Motor neuron (in vitro differentiated cells): ENCODE measurements around the gene DHPS. TPM values are rescaled to one million over a fixed set of nuclear protein-coding genes. Genes with fewer than 3 reads are reported as not detected.
"Not testable (repeated sequence)": the region's sequence is repeated elsewhere in the genome, so short reads cannot be mapped to it uniquely, and the experiment has no call there.

ENCODE experiments used
- ATAC-seq, 8 experiments: fragments of 200-7000 bp; cut with Tn5 transposase; replicated peaks in 6 of 8; 2 replicates each; pipeline ENCODE4 v1.8.0; 2021; ENCODE audit warnings: mild to moderate bottlenecking in 8 of 8, moderate library complexity in 8 of 8
- H3K27ac ChIP-seq, 2 donors: fragments of 250-450 bp; sonication (Bioruptor Pico); 2 replicates each; pipeline ENCODE4 v1.9.0; 2021; ENCODE audit warnings: antibody characterized with exemption in 2 of 2, mild to moderate bottlenecking in 2 of 2, moderate library complexity in 1 of 2
- H3K4me1 ChIP-seq, 2 donors: fragments of 250-450 bp; sonication (Bioruptor Pico); replicated peaks in 1 of 2; 2 replicates each; pipeline ENCODE4 v1.6.1; 2021; ENCODE audit warnings: antibody characterized with exemption in 2 of 2, mild to moderate bottlenecking in 2 of 2, moderate library complexity in 1 of 2
- H3K4me3 ChIP-seq, 5 donors: fragments of 250-450 bp; sonication (Bioruptor Pico); 2 replicates each; pipeline ENCODE4 v1.9.0; 2021; ENCODE audit warnings: antibody characterized with exemption in 5 of 5, mild to moderate bottlenecking in 5 of 5, moderate library complexity in 4 of 5
- WGBS, 10 experiments: fragments of 450-650 bp; shearing (Covaris generic); methylation state at CpG; one replicate each; pipeline ENCODE4 v1.0.0; 2022; 5-methylcytosine and 5-hydroxymethylcytosine counted together
- in situ Hi-C, 9 experiments: fragments of 400-800 bp; cut with MboI; loops; one replicate each; pipeline ENCODE4 v1.15.0; 2021; ENCODE audit warnings: low sequenced_read_pairs in 9 of 9, low pct_unique_long_range_greater_than_20kb in 2 of 9; ENCODE audit not compliant: unreplicated experiment in 9 of 9
- total RNA-seq, 8 experiments: library from RNA; unstranded; fragments of 300-600 nt; gene quantifications; 2 replicates each; pipeline versions ENCODE4 v1.2.3 to v1.2.4, GENCODE V29; 2022

Gene DHPS
- total RNA-seq, 8 experiments from 2014 or later, result 49.1 to 112 (median 79.9) TPM

- H3K27ac ChIP-seq, result no peak overlapping the region
- ATAC-seq, result no peak
- in situ Hi-C loops, result no loop called here
- H3K4me1 ChIP-seq, result peaks cover 3 to 5% of the 10 kb centered on the region in 2 donors
- no peak overlapping the region for H3K4me3 ChIP-seq
- 100% methylated on average over 1 to 6 of the region's 9 CpGs; no CpG with 5 or more reads in 6 of the 10 experiments for WGBS, 10 experiments
Measured at GRCh38 chr19:12680034-12680433, 1.6 kb downstream of the DHPS start.

- 94 to 100% (median 100%) methylated on average over 1 to 4 of the region's 5 CpGs; no CpG with 5 or more reads in 7 of the 10 experiments for WGBS, 10 experiments
- H3K27ac ChIP-seq, H3K4me1 ChIP-seq, in situ Hi-C loops, ATAC-seq, H3K4me3 ChIP-seq: not testable (repeated sequence)
Measured at GRCh38 chr19:12678039-12678438, 3.6 kb downstream of the DHPS start.

GRCh38 chr19:12676928-12677327 lies 4.8 kb downstream of the DHPS start:
- no peak for ATAC-seq
- WGBS, 10 experiments, result 81 to 100% (median 92%) methylated on average over 1 to 3 of the region's 12 CpGs; no CpG with 5 or more reads in 3 of the 10 experiments
- in situ Hi-C loops, result no loop called here
- H3K4me1 ChIP-seq, result peaks cover 3 to 5% of the 10 kb centered on the region in 2 donors
- H3K4me3 ChIP-seq, result no peak overlapping the region
- H3K27ac ChIP-seq, result no peak overlapping the region

DNA sequence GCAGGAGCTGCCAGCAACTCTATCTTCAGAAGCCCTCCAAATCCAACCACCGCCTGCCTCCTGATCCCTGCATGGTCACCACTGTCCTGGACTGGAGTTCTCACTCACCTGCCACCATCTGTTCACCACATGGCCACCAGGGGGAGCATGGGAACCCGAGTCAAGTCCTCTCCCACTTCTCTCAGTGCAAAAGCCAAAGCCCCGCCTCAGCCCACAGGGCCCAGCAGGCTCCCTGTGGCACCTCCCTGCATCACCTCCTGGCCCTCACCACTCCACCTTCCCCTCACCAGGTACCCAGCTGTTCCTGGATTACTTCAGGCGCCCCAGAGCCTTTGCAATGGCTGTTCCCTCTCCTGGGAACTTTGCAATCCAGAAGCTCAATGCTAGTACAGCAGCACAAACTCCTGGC lies 5.3 kb downstream of the DHPS start:
- peaks cover 3 to 5% of the 10 kb centered on the region in 2 donors for H3K4me1 ChIP-seq
- in situ Hi-C loops, result no loop called here
- no peak overlapping the region for H3K27ac ChIP-seq
- no peak overlapping the region for H3K4me3 ChIP-seq
- ATAC-seq, result peak; percentile 22 to 53 (median 38)
- 0 to 43% (median 40%) methylated on average over 1 to 4 of the region's 4 CpGs; no CpG with 5 or more reads in 7 of the 10 experiments for WGBS, 10 experiments

- Histone ChIP-seq H3K4me3 (no peak overlapping the region), H3K4me1 (peaks cover 3 to 5% of the 10 kb centered on the region in 2 donors), H3K27ac (no peak overlapping the region)
- WGBS, 10 experiments, result 80% methylated on average over 1 of the region's 15 CpGs; no CpG with 5 or more reads in 9 of the 10 experiments
- in situ Hi-C loops, result no loop called here
- ATAC-seq, result peak in 4 of 8 experiments; percentile 6 to 15 (median 8)
Measured at GRCh38 chr19:12675940-12676339, 5.7 kb downstream of the DHPS start.

DNA sequence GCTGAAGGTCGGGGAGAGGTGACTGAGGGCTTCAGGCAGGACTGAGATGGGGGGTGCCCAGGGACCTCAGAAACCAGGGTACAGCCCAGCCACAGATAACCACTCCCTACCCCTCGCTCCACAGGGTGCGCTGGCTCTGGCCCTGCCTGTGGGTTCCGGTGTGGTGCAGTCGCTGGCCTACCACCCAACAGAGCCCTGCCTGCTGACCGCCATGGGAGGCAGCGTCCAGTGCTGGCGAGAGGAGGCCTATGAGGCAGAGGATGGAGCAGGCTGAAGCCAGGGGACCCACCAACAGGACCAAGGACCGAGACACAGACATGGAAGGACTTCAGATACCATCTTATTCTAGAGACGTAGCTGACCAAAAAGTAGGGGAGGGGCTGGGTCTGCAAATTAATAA lies 6.3 kb downstream of the DHPS start:
- ATAC-seq, result peak in 2 of 8 experiments; percentile 6 to 12
- 93 to 100% (median 100%) methylated on average over 1 to 7 of the region's 10 CpGs; no CpG with 5 or more reads in 5 of the 10 experiments for WGBS, 10 experiments
- Histone ChIP-seq H3K4me1 (peaks cover 3 to 4% of the 10 kb centered on the region in 2 donors), H3K27ac (no peak overlapping the region), H3K4me3 (no peak overlapping the region)
- in situ Hi-C loops, result no loop called here

DNA sequence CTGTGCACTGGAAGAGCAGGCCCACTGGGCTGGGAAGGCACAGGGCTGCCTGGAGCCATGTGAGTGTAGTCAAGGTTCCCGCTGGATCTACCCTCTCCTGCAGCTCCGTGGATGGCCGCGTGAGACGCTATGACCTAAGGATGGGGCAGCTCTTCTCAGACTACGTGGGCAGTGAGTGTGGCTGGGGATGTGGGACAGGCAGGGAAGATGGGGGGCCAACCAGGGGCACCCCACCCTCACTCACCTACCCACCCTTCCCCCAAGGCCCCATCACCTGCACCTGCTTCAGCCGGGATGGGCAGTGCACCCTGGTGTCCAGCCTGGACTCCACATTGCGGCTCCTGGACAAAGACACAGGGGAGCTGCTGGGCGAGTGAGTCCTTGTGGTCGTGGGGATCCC lies 8.9 kb downstream of the DHPS start:
- no peak overlapping the region for H3K27ac ChIP-seq
- peaks cover 7 to 10% of the 10 kb centered on the region in 2 donors for H3K4me1 ChIP-seq
- H3K4me3 ChIP-seq, result no peak overlapping the region
- ATAC-seq, result no peak
- in situ Hi-C loops, result no loop called here
- 60 to 80% methylated on average over 1 of the region's 10 CpGs; no CpG with 5 or more reads in 8 of the 10 experiments for WGBS, 10 experiments

DNA sequence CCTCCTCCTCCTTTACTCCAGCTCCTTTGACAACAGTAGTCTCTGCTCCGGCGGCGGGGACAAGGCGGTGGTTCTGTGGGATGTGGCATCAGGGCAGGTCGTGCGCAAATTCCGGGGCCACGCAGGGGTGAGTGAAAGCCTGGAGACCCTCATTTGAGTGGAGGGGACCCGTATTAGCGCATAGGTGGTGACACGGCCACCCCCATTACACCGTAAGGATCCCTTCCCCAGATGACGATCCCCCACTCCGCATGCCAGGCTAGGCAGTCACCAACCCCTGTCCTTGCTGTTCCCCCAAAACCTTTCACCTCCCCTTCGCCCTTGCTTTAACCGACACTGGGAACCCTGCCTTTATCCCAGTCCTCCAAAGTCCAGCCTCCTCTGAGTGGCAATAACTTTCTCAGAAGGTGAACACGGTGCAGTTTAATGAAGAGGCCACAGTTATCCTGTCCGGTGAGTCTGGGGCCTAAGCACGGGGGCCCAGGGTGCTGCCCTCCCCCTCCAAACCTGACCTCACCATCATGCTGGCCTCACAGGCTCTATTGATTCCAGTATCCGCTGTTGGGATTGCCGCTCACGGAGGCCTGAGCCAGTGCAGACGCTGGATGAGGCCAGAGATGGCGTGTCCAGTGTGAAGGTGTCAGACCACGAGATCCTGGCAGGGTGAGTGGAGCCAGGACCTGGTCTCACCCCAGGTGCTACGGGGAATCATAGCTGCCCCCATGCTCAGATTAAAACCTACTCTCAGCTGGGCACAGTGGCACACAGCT lies 11.3 kb downstream of the DHPS start:
- ATAC-seq, result no peak
- H3K27ac ChIP-seq, result peak overlapping the region; percentile 97 to 99
- WGBS, 10 experiments, result 19 to 100% (median 78%) methylated on average over 2 to 5 of the region's 26 CpGs; no CpG with 5 or more reads in 4 of the 10 experiments
- in situ Hi-C loops, result no loop called here
- H3K4me1 ChIP-seq, result peaks cover 16 to 19% of the 10 kb centered on the region in 2 donors
- H3K4me3 ChIP-seq, result peak overlapping the region; percentile 81 to 97 (median 95)

DNA sequence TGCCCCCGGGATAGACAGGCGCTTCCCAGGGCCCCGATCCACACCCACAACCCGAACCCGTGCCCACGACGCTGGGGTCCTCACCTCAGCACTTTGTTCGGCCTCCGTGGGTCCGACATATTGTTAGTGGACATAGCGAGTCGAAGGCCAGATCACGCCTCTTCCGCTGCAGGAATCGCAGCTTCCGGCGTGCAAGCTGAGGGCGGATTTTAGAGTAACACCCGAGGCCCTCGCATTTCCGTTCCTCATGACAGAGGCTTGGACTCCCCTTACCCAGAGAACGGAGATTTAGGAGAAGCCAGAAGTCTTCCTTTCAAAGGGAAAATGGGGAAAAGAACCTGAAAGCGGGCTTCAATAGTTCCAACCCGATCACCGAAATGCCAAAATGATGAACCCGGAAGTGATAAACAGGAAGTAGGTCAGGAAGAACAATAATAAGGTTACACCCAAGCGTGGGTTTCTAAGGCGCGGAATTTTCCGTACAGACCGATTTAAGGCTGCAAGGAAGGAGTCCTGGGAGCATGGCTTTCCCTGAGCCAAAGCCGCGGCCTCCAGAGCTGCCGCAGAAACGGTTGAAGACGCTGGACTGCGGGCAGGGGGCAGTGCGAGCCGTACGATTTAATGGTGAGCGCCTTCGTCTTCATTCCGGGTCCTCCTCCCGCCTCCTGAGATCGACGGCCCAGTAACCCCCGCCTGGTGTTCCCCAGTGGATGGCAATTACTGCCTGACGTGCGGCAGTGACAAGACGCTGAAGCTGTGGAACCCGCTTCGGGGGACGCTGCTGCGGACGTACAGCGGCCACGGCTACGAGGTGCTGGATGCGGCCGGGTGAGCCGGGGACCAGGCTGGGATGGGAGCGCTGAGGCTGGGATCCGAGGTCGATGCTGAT lies 12.2 kb downstream of the DHPS start:
- WGBS, 10 experiments, result 0 to 4% (median 0%) methylated on average over 4 to 19 of the region's 64 CpGs; no CpG with 5 or more reads in 1 of the 10 experiments
- ATAC-seq, result peak; percentile 31 to 67 (median 46)
- H3K4me3 ChIP-seq, result peak overlapping the region; percentile 81 to 97 (median 95)
- H3K27ac ChIP-seq, result peak overlapping the region; percentile 97 to 99
- peaks cover 16 to 23% of the 10 kb centered on the region in 2 donors for H3K4me1 ChIP-seq
- in situ Hi-C loops, result no loop called here

- peaks cover 16 to 23% of the 10 kb centered on the region in 2 donors for H3K4me1 ChIP-seq
- peak in 5 of 8 experiments; percentile 1 to 61 (median 40) for ATAC-seq
- H3K27ac ChIP-seq, result peak overlapping the region; percentile 97 to 99
- H3K4me3 ChIP-seq, result peak overlapping the region; percentile 81 to 97 (median 95)
- 0 to 4% (median 0%) methylated on average over 2 to 10 of the region's 24 CpGs; no CpG with 5 or more reads in 6 of the 10 experiments for WGBS, 10 experiments
- in situ Hi-C loops, result no loop called here
Measured at GRCh38 chr19:12668932-12669269, 12.8 kb downstream of the DHPS start.

- Histone ChIP-seq H3K27ac (peak overlapping the region in 1 of 2 donors; percentile 99), H3K4me3 (peak overlapping the region; percentile 81 to 97 (median 95)), H3K4me1 (peaks cover 16 to 23% of the 10 kb centered on the region in 2 donors)
- no peak for ATAC-seq
- WGBS, 10 experiments, result 0 to 80% (median 67%) methylated on average over 1 to 2 of the region's 8 CpGs; no CpG with 5 or more reads in 5 of the 10 experiments
- in situ Hi-C loops, result no loop called here
Measured at GRCh38 chr19:12668346-12668745, 13.3 kb downstream of the DHPS start.

DNA sequence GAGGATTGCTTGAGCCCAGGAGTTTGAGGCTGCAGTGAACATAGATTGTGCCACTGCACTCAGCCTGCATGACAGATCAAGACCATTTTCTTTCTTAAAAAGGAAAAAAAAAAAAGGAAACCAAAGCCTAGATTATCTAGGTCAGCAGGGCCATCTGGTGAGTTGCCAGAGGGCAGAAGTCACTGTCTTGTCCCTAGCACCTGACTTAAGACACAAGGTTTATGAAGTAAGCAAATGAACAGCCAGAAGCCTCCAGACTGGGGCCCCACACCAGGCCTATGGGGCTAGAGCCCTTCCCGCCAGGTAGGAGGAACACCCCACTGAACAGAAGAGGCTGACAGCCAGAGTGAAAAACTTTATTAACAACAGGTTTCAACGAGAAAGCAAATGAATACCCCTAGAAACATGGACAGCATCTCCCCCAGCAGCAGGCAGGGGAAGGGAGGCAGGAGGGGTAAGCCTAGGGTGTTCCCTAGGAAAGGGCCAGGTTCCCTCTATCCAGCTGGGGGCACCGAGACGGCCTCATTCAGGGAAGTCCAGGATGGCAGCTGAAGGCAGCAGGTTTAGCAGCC lies 13.9 kb downstream of the DHPS start:
- no peak for ATAC-seq
- in situ Hi-C loops, result no loop called here
- 20 to 100% (median 80%) methylated on average over 1 to 4 of the region's 4 CpGs; no CpG with 5 or more reads in 4 of the 10 experiments for WGBS, 10 experiments
- no peak overlapping the region for H3K27ac ChIP-seq
- peaks cover 16 to 23% of the 10 kb centered on the region in 2 donors for H3K4me1 ChIP-seq
- peak overlapping the region in 2 of 5 donors; percentile 85 to 97 for H3K4me3 ChIP-seq
